RWPE2 (cell line): ENCODE data around the gene KLF6.

ENCODE experiments used
- ATAC-seq: fragments of 200-7000 bp; cut with Tn5 transposase; 3 replicates; pipeline ENCODE4 v1.9.1; 2021; ENCODE audit warnings: low read depth
- DNase-seq: peaks from one replicate; pipeline ENCODE4 v3.0.0-alpha.2; 2020; ENCODE audit warnings: low spot score
- H3K27ac ChIP-seq: fragments of 450-650 bp; 2 replicates; pipeline ENCODE4 v1.5.1; 2017; ENCODE audit warnings: mild to moderate bottlenecking; ENCODE audit not compliant: poor library complexity, severe bottlenecking
- H3K27me3 ChIP-seq: fragments of 250-450 bp; sonication (Bioruptor Pico); 2 replicates; pipeline ENCODE4 v1.5.1; 2021; ENCODE audit warnings: mild to moderate bottlenecking, moderate library complexity; ENCODE audit not compliant: insufficient read depth, poor library complexity, severe bottlenecking
- H3K36me3 ChIP-seq: fragments of 250-450 bp; sonication (Bioruptor Pico); 2 replicates; pipeline ENCODE4 v1.5.1; 2020; ENCODE audit warnings: low read depth, mild to moderate bottlenecking, moderate library complexity
- H3K4me1 ChIP-seq: fragments of 250-450 bp; sonication (Bioruptor Pico); 2 replicates; pipeline ENCODE4 v1.5.1; 2021; ENCODE audit warnings: mild to moderate bottlenecking, moderate library complexity; ENCODE audit not compliant: insufficient read depth, poor library complexity, severe bottlenecking
- H3K4me3 ChIP-seq: fragments of 250-450 bp; sonication (Bioruptor Pico); 2 replicates; pipeline ENCODE4 v1.5.1; 2021; ENCODE audit warnings: mild to moderate bottlenecking, moderate library complexity; ENCODE audit not compliant: severe bottlenecking
- H3K9me3 ChIP-seq: fragments of 250-450 bp; sonication (Bioruptor Pico); 2 replicates; pipeline ENCODE4 v1.5.1; 2021; ENCODE audit warnings: mild to moderate bottlenecking, moderate library complexity; ENCODE audit not compliant: severe bottlenecking
- TF ChIP-seq, protein P1 (sequence below): fragments of 450-650 bp; IDR thresholded peaks from one replicate; pipeline ENCODE4 v1.5.1; 2017; ENCODE audit warnings: mild to moderate bottlenecking, moderate library complexity; ENCODE audit not compliant: poor library complexity, severe bottlenecking

Gene KLF6

DNA sequence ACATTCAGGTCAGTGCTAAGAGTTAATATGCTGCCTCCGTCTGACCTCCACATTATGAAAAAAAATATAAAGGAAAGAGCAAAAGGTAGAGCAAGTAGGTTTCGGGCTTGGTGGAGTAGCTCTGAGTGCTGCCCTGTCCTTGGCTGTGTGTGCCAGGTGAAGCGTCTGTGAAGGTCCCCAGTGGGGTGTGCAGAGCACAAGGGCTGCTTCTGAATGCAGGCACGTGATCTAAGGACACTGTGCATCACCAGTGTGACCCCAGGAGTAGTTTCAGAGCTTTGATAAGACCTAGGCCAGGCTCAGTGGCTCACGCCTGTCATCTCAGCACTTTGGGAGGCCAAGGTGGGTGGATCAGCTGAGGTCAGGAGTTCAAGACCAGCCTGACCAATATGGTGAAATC, 36.0 kb downstream of the KLF6 start:
- Histone ChIP-seq H3K36me3 (no peaks in the 10 kb centered on the region), H3K9me3 (no peaks in the 10 kb centered on the region), H3K4me1 (peaks cover 10% of the 10 kb centered on the region), H3K4me3 (no peak overlapping the region), H3K27ac (no peak overlapping the region), H3K27me3 (no peaks in the 10 kb centered on the region)
- TF ChIP-seq, protein P1, sequence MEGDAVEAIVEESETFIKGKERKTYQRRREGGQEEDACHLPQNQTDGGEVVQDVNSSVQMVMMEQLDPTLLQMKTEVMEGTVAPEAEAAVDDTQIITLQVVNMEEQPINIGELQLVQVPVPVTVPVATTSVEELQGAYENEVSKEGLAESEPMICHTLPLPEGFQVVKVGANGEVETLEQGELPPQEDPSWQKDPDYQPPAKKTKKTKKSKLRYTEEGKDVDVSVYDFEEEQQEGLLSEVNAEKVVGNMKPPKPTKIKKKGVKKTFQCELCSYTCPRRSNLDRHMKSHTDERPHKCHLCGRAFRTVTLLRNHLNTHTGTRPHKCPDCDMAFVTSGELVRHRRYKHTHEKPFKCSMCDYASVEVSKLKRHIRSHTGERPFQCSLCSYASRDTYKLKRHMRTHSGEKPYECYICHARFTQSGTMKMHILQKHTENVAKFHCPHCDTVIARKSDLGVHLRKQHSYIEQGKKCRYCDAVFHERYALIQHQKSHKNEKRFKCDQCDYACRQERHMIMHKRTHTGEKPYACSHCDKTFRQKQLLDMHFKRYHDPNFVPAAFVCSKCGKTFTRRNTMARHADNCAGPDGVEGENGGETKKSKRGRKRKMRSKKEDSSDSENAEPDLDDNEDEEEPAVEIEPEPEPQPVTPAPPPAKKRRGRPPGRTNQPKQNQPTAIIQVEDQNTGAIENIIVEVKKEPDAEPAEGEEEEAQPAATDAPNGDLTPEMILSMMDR, result no peak
- ATAC-seq (no peak), DNase-seq (no peak)

DNA sequence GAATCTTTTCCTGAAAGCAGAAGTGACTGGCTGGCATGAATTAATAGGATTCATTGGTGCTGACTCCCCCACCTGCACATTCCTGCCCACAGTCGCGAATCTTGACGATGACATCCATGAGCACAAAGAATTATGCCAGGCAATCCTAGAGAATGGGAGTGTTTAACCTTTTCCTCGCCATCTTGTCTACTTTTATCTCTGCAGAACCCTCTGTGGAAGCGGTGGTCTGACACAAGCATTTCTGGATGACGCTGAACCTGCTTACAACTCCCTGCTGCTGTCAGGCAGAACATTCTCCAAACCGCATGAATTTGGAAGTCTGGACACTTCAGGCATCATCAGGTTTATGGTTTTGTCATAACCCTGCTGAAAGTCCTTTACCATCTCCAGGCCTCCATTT, 36.5 kb downstream of the KLF6 start:
- H3K36me3 ChIP-seq, result no peaks in the 10 kb centered on the region
- TF ChIP-seq, protein P1, result no peak
- no peak overlapping the region for H3K4me3 ChIP-seq
- DNase-seq (no peak), ATAC-seq (no peak)
- H3K27ac ChIP-seq, result no peak overlapping the region
- no peaks in the 10 kb centered on the region for H3K9me3 ChIP-seq
- H3K27me3 ChIP-seq, result no peaks in the 10 kb centered on the region
- peaks cover 10% of the 10 kb centered on the region for H3K4me1 ChIP-seq

DNA sequence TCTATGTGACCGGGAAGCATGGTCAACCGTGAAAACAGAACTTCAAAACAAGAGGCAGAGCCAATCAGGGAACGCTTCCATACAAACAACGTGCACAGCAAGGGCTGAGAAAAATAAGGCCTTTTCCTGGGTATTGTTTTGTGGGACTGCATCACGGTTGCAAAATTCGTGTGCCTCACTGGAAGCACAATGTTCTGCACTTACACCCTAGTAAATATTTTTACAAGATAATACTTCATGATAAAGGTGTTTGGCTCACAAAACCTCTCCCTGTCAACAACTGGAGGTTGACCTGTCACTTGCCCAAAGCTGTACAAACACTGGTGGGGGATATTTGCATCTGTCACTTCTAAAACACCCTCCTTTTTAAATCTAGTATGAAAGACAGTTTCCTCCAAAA, 37.0 kb downstream of the KLF6 start:
- Histone ChIP-seq H3K4me1 (peaks cover 10% of the 10 kb centered on the region), H3K27me3 (no peaks in the 10 kb centered on the region), H3K4me3 (no peak overlapping the region), H3K36me3 (no peaks in the 10 kb centered on the region), H3K9me3 (no peaks in the 10 kb centered on the region), H3K27ac (no peak overlapping the region)
- TF ChIP-seq, protein P1, result no peak
- no peak for DNase-seq
- ATAC-seq, result no peak

DNA sequence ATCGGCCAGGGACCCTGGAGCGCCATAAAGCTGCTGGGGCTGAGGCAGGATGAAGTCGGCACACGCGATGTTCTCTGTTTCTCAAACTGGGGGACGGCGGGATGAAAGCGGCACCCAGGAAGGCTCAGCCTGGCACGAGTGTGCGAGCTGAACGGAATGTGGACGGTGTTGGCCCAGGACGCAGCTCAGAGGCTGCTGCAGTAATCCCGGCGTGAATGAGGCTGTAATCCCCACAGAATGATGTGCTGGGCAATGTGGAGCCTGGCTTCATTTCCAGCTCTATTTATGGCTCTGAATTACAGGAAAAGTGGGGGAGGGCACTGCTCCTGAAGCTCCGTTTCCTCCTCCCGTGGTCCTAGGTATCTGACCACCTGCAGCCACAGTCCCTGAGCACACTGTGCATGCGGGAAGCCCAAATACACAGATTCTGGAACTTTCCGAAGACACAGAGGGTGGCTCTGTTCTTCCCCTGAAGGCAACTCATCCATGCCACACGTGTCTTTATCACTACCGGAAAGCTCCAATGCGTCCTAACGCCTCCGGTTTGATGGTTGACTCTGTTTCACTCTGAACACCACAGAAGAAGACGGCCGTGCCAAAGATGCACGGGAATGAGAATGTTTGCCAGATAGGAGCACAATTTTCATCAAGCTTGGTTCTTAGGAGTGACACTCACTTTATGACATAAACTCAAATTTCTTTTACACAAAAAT, 37.6 kb downstream of the KLF6 start:
- H3K27ac ChIP-seq, result no peak overlapping the region
- H3K4me1 ChIP-seq, result peaks cover 10% of the 10 kb centered on the region
- H3K9me3 ChIP-seq, result no peaks in the 10 kb centered on the region
- TF ChIP-seq, protein P1, result no peak
- H3K27me3 ChIP-seq, result no peaks in the 10 kb centered on the region
- ATAC-seq, result no peak
- H3K36me3 ChIP-seq, result no peaks in the 10 kb centered on the region
- H3K4me3 ChIP-seq, result no peak overlapping the region
- DNase-seq, result no peak

DNA sequence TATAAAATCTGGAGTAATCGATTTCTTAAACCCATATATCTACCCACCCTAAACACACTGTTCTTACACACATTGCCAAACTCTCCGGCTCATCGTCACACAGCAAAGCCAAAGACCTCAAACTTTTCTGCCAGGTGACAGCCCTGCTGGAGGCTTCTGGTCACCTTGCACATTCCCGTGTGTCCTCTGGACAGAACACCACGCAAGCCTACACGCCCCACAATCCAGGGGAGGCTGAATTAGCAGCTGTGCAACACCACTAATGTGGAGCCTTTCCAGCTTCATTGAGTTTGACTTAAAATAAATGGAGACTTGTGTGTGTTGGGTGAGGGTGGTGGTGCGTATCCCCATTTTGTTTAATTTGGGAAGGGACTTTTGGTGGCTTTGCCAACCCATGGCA, 38.4 kb downstream of the KLF6 start:
- Histone ChIP-seq H3K4me1 (peaks cover 10% of the 10 kb centered on the region), H3K27me3 (no peaks in the 10 kb centered on the region), H3K27ac (no peak overlapping the region), H3K9me3 (no peaks in the 10 kb centered on the region), H3K4me3 (no peak overlapping the region), H3K36me3 (no peaks in the 10 kb centered on the region)
- no peak for DNase-seq
- TF ChIP-seq, protein P1, result no peak
- no peak for ATAC-seq
